HG02642 (cell line): ENCODE data around the gene MYCT1.

Experiments used
- ATAC-seq: cut with Tn5 transposase; IDR thresholded peaks from one replicate; pipeline ENCODE4 v1.9.1; 2021; ENCODE audit warnings: mild to moderate bottlenecking; ENCODE audit not compliant: unreplicated experiment, poor library complexity

Gene MYCT1

GRCh38 chr6:152720974-152721373, 23.3 kb downstream of the MYCT1 start:
- no peak for ATAC-seq

GRCh38 chr6:152721956-152722355, 24.3 kb downstream of the MYCT1 start:
- ATAC-seq, result no peak

DNA sequence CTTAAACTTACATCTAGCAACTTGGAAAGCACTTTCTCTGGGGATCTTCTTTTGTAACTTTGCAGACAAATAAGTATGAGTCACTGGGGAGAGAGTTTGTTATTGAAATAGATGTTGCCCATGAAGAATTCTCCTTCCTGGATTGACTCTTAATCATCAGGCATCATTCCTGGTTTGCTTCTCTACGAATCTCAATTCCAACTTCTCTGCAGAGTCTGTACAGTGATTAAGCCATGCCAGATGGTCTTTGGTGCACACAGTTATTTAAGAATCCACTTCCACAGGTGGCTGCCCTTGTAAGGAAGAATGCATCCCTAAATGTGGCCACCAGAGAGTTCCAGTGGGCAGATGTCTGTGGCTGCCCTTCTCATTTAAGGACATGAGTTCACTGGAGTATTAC, 25.7 kb downstream of the MYCT1 start:
- ATAC-seq, result no peak

DNA sequence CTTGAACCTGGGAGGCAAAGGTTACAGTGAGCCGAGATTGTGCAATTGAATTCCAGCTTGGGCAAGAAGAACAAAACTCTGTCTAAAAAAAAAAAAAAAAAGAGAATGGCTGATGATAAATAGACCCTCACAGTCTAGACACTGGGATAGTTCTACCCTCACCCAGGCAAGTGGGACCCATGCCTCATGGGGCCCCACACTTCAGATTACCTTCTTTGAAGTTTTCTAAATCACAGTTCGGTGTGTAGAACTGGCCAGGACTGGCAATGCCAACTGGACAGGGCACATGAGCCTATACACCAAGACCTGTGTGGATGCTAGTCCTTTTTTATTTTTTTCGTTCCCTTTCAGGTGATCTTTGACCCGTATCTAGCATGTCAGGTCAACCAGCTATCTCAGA, 28.6 kb downstream of the MYCT1 start:
- ATAC-seq, result no peak

GRCh38 chr6:152727507-152727906, 29.8 kb downstream of the MYCT1 start:
- no peak for ATAC-seq

DNA sequence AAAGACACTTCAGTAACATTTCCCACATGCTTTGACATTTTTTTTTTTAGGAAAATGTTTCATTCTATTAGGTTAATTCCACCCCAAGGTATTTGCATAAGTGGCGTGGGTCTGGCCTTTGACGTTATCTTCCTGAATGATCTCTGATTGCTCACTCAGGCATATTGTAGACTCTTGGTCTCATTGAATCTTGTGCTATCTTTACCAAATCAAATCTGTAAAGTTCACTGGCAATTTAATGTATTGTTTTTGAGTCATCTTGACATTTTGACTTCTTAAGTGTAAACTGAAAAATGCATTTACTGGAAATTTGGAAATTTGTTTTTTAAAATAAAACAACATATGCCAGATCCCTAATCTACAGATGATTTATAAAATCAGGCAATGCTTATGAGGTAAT, 36.9 kb downstream of the MYCT1 start:
- ATAC-seq, result no peak

DNA sequence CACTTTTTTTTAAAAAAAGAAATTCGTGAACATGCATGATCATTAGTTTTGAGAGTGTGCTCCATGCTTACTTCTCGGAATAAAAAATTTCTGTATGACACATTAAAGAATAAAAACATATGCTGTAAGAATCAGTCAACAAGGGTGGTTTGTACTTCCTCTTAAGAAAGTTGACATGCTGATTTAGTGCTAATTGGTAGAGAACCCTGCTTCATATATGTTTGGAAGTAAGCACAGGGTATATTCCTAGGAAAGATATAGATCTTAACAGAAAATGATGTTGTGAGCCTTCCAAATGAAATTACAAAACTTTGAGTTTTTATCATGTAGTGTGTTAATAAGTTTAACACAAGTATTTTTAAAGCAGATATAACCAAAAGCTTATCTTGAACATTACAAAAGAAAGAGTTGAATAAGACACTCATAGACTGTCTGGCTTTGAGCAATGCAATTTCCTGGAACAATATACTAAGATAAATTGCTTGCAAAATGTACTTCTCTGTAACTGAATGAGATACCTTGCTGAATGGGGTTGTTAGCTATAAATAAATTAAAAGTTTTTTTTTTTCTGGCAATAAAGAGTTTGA, 39.1 kb downstream of the MYCT1 start:
- no peak for ATAC-seq

DNA sequence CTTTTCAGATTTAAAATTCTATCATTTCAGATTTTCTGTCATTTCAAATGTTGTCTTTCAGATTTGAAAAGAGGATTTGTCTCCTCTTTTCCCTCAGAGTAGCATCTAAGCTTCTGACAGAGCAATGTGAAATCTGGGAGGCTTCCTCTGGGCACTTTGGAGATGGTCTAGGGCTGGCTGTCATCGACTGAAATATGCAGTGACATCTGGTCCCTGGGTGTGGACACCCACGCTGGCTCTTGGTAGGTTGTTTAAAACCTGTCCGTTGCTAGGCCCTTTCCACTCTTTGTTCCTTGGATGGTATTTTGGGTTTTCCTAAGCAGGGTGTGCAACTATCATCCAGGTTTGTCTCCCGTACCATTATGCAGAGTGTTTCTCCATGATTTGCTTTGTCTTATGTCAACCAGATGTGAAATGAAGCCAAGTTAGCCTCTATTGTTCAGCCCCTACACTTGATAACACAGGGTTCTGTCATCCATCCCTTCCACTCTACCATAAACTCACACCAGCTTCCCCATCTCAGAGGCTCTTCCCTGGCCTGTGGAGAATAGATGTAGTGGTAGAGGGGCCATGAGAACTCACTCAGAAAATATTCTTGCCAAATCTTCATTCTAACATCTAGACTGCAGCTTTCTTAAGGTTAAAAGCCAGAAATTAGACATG, 47.9 kb downstream of the MYCT1 start:
- no peak for ATAC-seq

GRCh38 chr6:152746172-152746553, 48.5 kb downstream of the MYCT1 start:
- ATAC-seq, result no peak

- ATAC-seq, result no peak
Measured at GRCh38 chr6:152748843-152749242, 51.1 kb downstream of the MYCT1 start.

- no peak for ATAC-seq
Measured at GRCh38 chr6:152749336-152749735, 51.6 kb downstream of the MYCT1 start.

DNA sequence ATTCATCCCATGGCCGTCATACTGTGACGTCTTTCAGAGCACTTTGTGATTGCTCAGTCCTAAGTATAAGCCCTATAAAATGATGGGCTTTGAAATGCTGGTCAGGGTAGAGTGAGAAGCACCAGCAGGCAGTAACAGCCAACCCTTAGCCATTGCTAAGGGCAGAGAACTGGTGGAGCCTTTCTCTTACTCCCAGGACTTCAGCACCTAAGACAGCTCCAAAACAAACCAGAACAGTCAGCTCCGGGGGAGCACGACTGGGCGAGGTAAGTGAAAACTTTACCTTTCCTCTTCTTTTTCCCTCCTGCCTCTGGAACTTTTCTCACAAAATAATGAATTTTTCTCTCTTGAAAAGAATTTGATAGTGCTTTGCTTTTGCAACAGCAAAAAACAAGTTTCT, 53.0 kb downstream of the MYCT1 start, which contains the start of gene VIP:
VIP (plus strand) TSS at position 104 of the 400 bp plus-strand sequence. CDS start 1,381 bp downstream, outside the sequence.
- no peak for ATAC-seq

GRCh38 chr6:152765331-152765730, 67.6 kb downstream of the MYCT1 start:
- ATAC-seq, result no peak

GRCh38 chr6:152769159-152769558, 71.5 kb downstream of the MYCT1 start:
- ATAC-seq, result no peak

DNA sequence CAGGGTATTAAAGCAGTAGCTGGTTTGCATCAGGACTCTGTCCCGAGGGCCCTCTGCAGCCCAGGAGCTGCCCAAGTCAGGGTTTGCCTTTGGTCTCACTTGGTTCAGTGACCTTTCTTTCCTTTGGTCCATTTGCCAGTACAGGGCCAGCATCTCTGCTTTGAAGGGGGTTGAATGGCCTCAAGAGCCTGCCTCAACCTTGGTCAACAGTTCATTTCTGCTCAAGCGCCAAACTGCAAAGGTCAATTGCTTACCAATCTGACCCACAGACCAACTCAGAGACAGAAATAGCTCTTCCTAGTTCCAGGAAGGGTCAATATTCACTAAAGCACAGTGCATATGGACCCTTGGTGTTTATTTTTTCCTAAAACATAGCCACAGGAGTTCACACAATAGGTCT, 72.3 kb downstream of the MYCT1 start:
- no peak for ATAC-seq

DNA sequence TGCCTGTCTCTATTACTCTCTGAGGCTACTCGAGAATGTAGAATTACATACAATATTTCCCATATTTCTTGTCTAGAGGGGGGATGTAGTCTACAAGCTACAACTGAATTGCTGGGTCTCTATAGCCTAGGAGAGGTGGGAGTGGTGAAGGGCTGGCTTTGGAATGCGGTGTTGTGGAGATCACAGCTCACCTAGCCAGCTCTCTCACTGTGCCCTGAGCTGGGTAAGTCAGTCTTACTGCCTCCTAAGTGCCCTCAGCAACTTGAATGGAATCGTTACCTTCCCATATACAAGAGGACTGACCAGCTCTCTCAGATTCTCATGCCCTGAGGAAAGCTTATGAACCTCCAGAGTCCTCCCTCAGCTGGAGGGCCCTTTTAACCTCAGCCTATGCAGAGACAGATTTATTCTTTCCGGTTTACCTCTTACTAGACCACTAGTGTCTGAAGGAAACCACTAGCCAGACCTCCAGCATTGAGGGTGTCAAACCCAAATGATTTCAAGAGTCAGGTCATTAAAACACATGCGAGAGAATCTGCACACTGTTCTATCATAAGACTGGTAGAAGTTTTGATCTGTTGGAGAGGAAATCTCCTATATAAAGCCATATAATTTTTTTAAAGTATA, 73.5 kb downstream of the MYCT1 start:
- no peak for ATAC-seq
